Osteoblast (primary cell): ENCODE results near the gene CACNA2D3. TPM values are rescaled to one million over a fixed set of nuclear protein-coding genes. Genes with fewer than 3 reads are reported as not detected.

ENCODE experiments used
- DNase-seq: peaks from one replicate; pipeline ENCODE4 v3.0.0; 2011; ENCODE audit warnings: low spot score, mixed read lengths; ENCODE audit not compliant: insufficient read length; ENCODE audit errors: missing footprints
- H2AFZ ChIP-seq: 2 replicates; pipeline ENCODE4 v1.6.0; 2011; ENCODE audit warnings: mild to moderate bottlenecking, low read length
- H3K27ac ChIP-seq: 2 replicates; pipeline ENCODE4 v1.5.1; 2011; ENCODE audit warnings: mild to moderate bottlenecking, low read depth, low read length, moderate library complexity
- H3K27me3 ChIP-seq: 2 replicates; pipeline ENCODE4 v1.6.0; 2012; ENCODE audit warnings: mild to moderate bottlenecking, control low read depth, inconsistent platforms, low read length, moderate library complexity; ENCODE audit not compliant: insufficient read depth
- H3K36me3 ChIP-seq: 2 replicates; pipeline ENCODE4 v1.5.1; 2011; ENCODE audit warnings: mild to moderate bottlenecking, low read length, control low read depth, moderate library complexity; ENCODE audit not compliant: insufficient read depth
- H3K4me1 ChIP-seq: 2 replicates; pipeline ENCODE4 v1.5.1; 2011; ENCODE audit warnings: mild to moderate bottlenecking, low read length, control low read depth, moderate library complexity; ENCODE audit not compliant: insufficient read depth
- H3K4me2 ChIP-seq: 2 replicates; pipeline ENCODE4 v1.6.0; 2011; ENCODE audit warnings: mild to moderate bottlenecking, low read length; ENCODE audit not compliant: insufficient read depth
- H3K4me3 ChIP-seq: fragments of 200-600 bp; sonication (generic); 3 replicates; pipeline ENCODE4 v1.5.1; 2012; ENCODE audit warnings: mild to moderate bottlenecking, low read length, inconsistent platforms; ENCODE audit not compliant: insufficient read depth
- H3K79me2 ChIP-seq: 2 replicates; pipeline ENCODE4 v1.6.0; 2012; ENCODE audit warnings: mild to moderate bottlenecking, low read length, control low read depth, inconsistent platforms; ENCODE audit not compliant: insufficient read depth
- H3K9me3 ChIP-seq: 2 replicates; pipeline ENCODE4 v1.5.1; 2011; ENCODE audit warnings: low read depth, low read length, control low read depth
- H4K20me1 ChIP-seq: 2 replicates; pipeline ENCODE4 v1.6.0; 2012; ENCODE audit warnings: mild to moderate bottlenecking, low read length, control low read depth; ENCODE audit not compliant: insufficient read depth
- total RNA-seq: library from RNA; depleted of rRNA; stranded (reverse); fragments of >200 nt; gene quantifications from 2 replicates; pipeline ENCODE4 v1.2.3, GENCODE V29; 2012
- TF ChIP-seq, protein P1 (sequence below): IDR thresholded peaks from 2 replicates; pipeline ENCODE4 v1.5.1; 2011; ENCODE audit warnings: mild to moderate bottlenecking, low read depth, low read length, moderate library complexity; ENCODE audit errors: extremely low read depth

CACNA2D3 gene
- total RNA-seq, 1 donor = 0.36 TPM

DNA sequence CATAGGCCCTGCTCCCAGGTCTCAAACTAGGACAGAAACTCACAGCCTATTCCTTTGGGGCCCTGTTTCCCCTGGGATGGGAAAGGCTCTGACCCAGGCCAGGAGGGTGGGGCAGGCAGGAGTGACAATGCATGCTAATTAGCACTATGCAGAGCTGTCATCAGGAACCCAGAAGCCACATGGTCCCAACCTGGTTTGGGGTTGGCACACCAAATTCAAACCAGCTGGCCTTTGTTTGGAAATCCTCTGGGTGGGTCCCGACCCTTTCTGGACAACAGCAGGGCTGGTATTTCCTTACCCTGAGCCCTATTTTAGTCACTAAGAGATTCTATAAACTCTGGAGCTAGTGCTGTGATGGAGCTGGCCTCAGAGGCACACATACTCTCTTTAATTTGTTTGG lies 639.3 kb downstream of the CACNA2D3 start:
- Histone ChIP-seq H3K9me3 (no peaks in the 10 kb centered on the region), H3K4me2 (no peak overlapping the region), H3K36me3 (no peaks in the 10 kb centered on the region), H4K20me1 (no peaks in the 10 kb centered on the region), H3K27ac (no peak overlapping the region), H2AFZ (no peak overlapping the region), H3K4me3 (no peak overlapping the region), H3K79me2 (no peaks in the 10 kb centered on the region), H3K27me3 (no peaks in the 10 kb centered on the region), H3K4me1 (peaks cover 2% of the 10 kb centered on the region)
- TF ChIP-seq, protein P1, sequence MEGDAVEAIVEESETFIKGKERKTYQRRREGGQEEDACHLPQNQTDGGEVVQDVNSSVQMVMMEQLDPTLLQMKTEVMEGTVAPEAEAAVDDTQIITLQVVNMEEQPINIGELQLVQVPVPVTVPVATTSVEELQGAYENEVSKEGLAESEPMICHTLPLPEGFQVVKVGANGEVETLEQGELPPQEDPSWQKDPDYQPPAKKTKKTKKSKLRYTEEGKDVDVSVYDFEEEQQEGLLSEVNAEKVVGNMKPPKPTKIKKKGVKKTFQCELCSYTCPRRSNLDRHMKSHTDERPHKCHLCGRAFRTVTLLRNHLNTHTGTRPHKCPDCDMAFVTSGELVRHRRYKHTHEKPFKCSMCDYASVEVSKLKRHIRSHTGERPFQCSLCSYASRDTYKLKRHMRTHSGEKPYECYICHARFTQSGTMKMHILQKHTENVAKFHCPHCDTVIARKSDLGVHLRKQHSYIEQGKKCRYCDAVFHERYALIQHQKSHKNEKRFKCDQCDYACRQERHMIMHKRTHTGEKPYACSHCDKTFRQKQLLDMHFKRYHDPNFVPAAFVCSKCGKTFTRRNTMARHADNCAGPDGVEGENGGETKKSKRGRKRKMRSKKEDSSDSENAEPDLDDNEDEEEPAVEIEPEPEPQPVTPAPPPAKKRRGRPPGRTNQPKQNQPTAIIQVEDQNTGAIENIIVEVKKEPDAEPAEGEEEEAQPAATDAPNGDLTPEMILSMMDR = no peak
- no peak for DNase-seq

DNA sequence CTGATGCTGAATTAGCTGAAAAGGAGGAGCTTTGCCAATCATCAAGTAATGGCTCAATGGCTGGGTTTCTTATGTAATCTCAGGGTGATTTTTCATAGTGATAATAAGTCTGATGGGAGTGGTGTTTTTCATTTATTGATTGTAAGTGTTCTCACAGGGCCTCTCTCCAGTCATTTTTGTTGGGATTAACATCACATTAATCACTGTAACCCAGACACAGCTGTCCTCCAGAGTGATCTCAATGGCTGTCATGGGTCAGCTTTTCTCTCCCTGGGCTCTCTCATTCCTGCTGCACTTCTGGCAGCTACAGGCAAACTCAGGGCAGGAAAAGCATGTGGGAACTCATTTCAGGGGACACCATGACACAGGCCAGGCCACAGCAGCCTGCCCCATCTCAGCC lies 642.6 kb downstream of the CACNA2D3 start:
- TF ChIP-seq, protein P1 = no peak
- DNase-seq = no peak
- no peaks in the 10 kb centered on the region for H3K79me2 ChIP-seq
- no peaks in the 10 kb centered on the region for H3K36me3 ChIP-seq
- H3K4me3 ChIP-seq = no peak overlapping the region
- peaks cover 2% of the 10 kb centered on the region for H3K27me3 ChIP-seq
- no peaks in the 10 kb centered on the region for H3K9me3 ChIP-seq
- H3K27ac ChIP-seq = no peak overlapping the region
- no peaks in the 10 kb centered on the region for H4K20me1 ChIP-seq
- no peak overlapping the region for H3K4me2 ChIP-seq
- H2AFZ ChIP-seq = no peak overlapping the region
- no peaks in the 10 kb centered on the region for H3K4me1 ChIP-seq

GRCh38 chr3:54771050-54771449 lies 648.7 kb downstream of the CACNA2D3 start:
- Histone ChIP-seq H3K27me3 (peaks cover 2% of the 10 kb centered on the region), H3K4me2 (no peak overlapping the region), H3K4me1 (no peaks in the 10 kb centered on the region), H3K79me2 (no peaks in the 10 kb centered on the region), H4K20me1 (no peaks in the 10 kb centered on the region), H3K27ac (no peak overlapping the region), H3K9me3 (no peaks in the 10 kb centered on the region), H3K36me3 (no peaks in the 10 kb centered on the region), H3K4me3 (no peak overlapping the region), H2AFZ (no peak overlapping the region)
- DNase-seq = no peak
- TF ChIP-seq, protein P1 = no peak

GRCh38 chr3:54772051-54772450 lies 649.7 kb downstream of the CACNA2D3 start:
- Histone ChIP-seq H3K79me2 (no peaks in the 10 kb centered on the region), H3K9me3 (no peaks in the 10 kb centered on the region), H3K4me2 (no peak overlapping the region), H3K27ac (no peak overlapping the region), H3K27me3 (peaks cover 2% of the 10 kb centered on the region), H4K20me1 (no peaks in the 10 kb centered on the region), H3K36me3 (no peaks in the 10 kb centered on the region), H2AFZ (no peak overlapping the region), H3K4me1 (no peaks in the 10 kb centered on the region), H3K4me3 (no peak overlapping the region)
- TF ChIP-seq, protein P1 = no peak
- DNase-seq = no peak
